ENCODE results near the gene AK4. TPM values are rescaled to one million over a fixed set of nuclear protein-coding genes. Genes with fewer than 3 reads are reported as not detected.

The AK4 gene
- total and polyA plus RNA-seq, 2 of the 4 experiments (the other 2 are of a cell fraction) = 12.4 to 30.3 TPM

- H3K4ac ChIP-seq (ENCODE audit: low read depth, low read length) = no peak overlapping the region
- H3K56ac ChIP-seq (ENCODE audit: extremely low read depth, insufficient read depth, low read length) = no peak overlapping the region
- H4K8ac ChIP-seq (ENCODE audit: low read depth in 2 of 2, low read length in 2 of 2) = no peak overlapping the region
- no peak overlapping the region for H2BK20ac ChIP-seq (ENCODE audit: low read depth, low read length)
- peak; percentile 94 for DNase-seq
- ChIA-PET POLR2A (ENCODE audit: unreplicated experiment) (no interaction called here), CTCF (no interaction called here)
- no peak overlapping the region for H2BK120ac ChIP-seq (ENCODE audit: low read depth, low read length)
- TF ChIP-seq MXI1 (IDR thresholded peaks at IDR 0.05; ENCODE audit: borderline replicate concordance, low read depth, low read length) (0 out of 2 replicates have a peak, but pooled peaks have one; percentile 14), FOS (IDR thresholded peaks at IDR 0.05; ENCODE audit: low read depth, low read length) (no peak), MAFK (IDR thresholded peaks at IDR 0.05; ENCODE audit: low read depth, low read length) (no peak), CEBPB (IDR thresholded peaks at IDR 0.05; ENCODE audit: low read depth, low read length) (0 out of 2 replicates have a peak, but pooled peaks have one; percentile 30)
- no peak overlapping the region for H3K4me3 ChIP-seq (ENCODE audit: insufficient read depth, low read depth, low read length)
- no peaks in the 10 kb centered on the region; the same call in 1 of the 2 replicates for H3K36me3 ChIP-seq (ENCODE audit: control insufficient read depth, insufficient read depth, low read length)
- no peak overlapping the region for H2AFZ ChIP-seq (replicated peaks; ENCODE audit: low read length, poor library complexity)
- H3K27me3 ChIP-seq (ENCODE audit: control insufficient read depth, insufficient read depth, low read length) = peaks cover 4% of the 10 kb centered on the region; the same call in 1 of the 2 replicates
- H3K9ac ChIP-seq (ENCODE audit: low read depth, low read length) = no peak overlapping the region
- intact Hi-C loops (cut with micrococcal nuclease) (no loop called here), dilution Hi-C loops (cut with HindIII; ENCODE audit: low sequenced_read_pairs, unreplicated experiment) (no loop called here), in situ Hi-C loops (cut with MboI; ENCODE audit: low sequenced_read_pairs) (no loop called here)
- no peak overlapping the region for H2BK15ac ChIP-seq (ENCODE audit: low read depth, low read length)
- H3K4me1 ChIP-seq (ENCODE audit: control insufficient read depth, insufficient read depth, low read length) = peaks cover 11% of the 10 kb centered on the region; the same call in 1 of the 2 replicates
- H3K79me1 ChIP-seq (ENCODE audit: low read depth in 1 of 2, low read length in 2 of 2) = peaks cover 0 to 34% of the 10 kb centered on the region in 2 experiments; a peak in 2 of 4 replicates
- H2AK5ac ChIP-seq (ENCODE audit: low read depth, low read length) = no peak overlapping the region
- no peak overlapping the region for H3K14ac ChIP-seq (replicated peaks; ENCODE audit: low read depth, low read length)
- no TSS peak for BruUV-seq (replicated peaks)
- 0% methylated on average over 1 of the region's 3 CpGs; no CpG with 5 or more reads in 1 of the 2 experiments for WGBS, 2 experiments (ENCODE audit: extremely low coverage in 2 of 2, insufficient read length in 1 of 2)
- H4K20me1 ChIP-seq (ENCODE audit: insufficient read depth, low read length) = peaks cover 11% of the 10 kb centered on the region
- no peaks in the 10 kb centered on the region for H3K9me1 ChIP-seq (ENCODE audit: insufficient read depth, low read length)
- no peak overlapping the region for H3K18ac ChIP-seq (ENCODE audit: low read depth, low read length)
- H3K27ac ChIP-seq (ENCODE audit: insufficient read depth, low read length) = no peak overlapping the region
- no peaks in the 10 kb centered on the region for H3K9me3 ChIP-seq (ENCODE audit: control insufficient read depth, insufficient read depth, low read length)
- no peak overlapping the region for H2AK9ac ChIP-seq (replicated peaks; ENCODE audit: low read depth, low read length, poor library complexity)
- no peak overlapping the region for H3K23ac ChIP-seq (ENCODE audit: low read depth, low read length)
- no peak overlapping the region for H3K4me2 ChIP-seq (ENCODE audit: low read depth, low read length)
- H4K91ac ChIP-seq (ENCODE audit: insufficient read depth, low read depth, low read length) = no peak overlapping the region
- no peak overlapping the region for H4K5ac ChIP-seq (ENCODE audit: low read depth, low read length)
- peak; percentile 69 for ATAC-seq (ENCODE audit: low read depth)
- H2BK5ac ChIP-seq (ENCODE audit: low read depth, low read length, poor library complexity, severe bottlenecking) = no peak overlapping the region
Observed at GRCh38 chr1:65174585-65174984, 26.6 kb downstream of the AK4 start.

Data from IMR-90 (cell line).